ENCODE data around the gene GBX1.

Gene GBX1

DNA sequence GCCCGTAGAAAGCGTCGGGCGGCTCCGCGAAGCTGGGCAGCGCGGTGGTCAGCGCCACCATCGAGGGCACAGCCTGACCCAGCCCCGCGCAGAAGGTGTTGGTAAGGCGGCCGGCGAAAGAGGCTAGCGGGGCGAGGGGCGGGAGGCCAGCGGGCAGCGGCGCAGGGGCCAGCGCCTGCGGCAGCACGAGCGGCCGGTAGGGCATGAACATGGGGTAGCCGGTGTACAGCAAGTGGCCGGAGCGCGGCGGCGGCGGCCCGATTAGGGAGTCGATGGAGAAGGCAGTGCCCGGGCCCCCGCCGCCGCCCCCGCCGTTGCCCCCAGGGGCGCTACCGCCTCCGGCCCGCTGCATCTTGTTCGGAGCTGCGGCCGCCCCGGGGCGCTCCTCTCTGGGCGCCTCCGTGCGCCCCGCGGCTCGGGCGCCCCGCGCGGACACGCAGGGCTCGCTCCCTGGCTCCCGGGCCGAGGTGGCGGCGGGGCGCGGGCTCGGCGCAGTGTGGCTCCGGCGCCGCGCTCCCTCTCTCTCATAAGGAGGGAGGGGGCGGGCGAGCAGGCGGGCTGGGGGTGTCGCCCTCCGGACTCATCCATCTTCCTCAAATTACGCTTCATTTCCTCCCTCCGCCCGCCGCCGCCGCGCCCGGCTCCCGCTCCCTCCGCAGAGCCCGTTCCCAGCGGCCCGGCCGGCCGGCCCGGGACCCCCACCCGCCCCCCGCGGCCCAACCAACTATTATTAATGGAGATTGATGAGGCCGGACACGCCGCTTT lies at the start of gene GBX1:
GBX1 (minus strand) TSS at position 498 of the 765 bp plus-strand sequence; CDS start at position 352, 146 bp downstream.
- DNase-seq (ENCODE audit: low read depth), result peak; percentile 25

DNA sequence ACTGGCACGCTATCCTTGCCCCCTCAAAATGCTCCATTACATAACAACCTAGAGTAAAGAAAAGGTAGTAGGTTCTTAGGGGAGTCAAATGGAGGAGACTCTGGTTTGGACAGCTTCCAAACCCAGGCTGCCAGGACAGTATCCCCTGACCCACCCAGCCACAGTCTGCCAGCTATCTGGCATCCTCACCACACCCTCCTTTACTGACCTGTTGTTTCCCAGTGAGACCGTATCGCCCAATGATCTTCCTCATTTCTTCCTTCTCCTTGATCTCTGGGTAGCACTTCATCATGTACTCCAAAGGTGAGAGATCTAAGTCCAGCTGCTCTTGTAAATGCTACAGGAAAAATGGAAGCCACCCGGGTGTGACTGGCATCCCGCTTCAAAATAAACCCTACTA lies 47.9 kb upstream of the GBX1 start:
- no peak for DNase-seq (ENCODE audit: low read depth)

DNA sequence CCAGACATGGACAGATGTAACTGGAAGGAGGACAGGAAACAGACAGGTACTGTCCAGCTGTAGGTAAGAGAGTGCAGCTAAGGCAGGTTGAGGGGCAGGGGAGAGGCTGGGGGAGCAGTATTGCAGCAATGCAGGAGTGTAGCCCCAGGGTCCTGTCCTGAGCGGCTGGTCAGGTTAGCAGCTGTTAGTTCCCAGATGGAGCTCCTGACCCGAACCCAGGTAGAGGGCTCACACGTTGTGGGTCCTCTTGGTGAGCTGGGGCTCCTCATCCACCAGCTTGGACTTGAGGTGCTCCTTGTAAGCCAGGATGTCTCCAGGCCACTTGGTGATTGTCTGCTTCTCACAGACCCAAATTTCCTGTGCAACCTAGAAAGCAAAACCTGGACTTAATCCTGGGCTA lies 46.3 kb upstream of the GBX1 start:
- DNase-seq (ENCODE audit: low read depth), result no peak

DNA sequence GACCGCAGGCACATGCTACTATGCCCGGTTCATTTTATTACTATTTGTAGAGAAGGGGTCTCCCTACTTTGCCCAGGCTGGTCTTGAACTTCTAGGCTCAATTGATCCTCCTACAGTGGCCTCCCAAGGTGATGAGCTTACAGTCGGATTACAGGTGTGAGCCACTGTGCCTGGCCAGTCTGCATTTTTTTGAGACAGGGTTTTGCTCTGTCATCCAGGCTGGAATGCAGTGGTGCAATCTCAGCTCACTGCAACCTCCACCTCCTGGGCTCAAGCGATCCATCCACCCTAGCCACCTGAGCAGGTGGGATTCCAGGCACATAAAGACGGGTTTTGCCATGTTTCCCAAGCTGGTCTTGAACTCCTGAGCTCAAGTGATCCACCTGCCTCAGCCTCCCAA lies 45.1 kb upstream of the GBX1 start:
- no peak for DNase-seq (ENCODE audit: low read depth)

DNA sequence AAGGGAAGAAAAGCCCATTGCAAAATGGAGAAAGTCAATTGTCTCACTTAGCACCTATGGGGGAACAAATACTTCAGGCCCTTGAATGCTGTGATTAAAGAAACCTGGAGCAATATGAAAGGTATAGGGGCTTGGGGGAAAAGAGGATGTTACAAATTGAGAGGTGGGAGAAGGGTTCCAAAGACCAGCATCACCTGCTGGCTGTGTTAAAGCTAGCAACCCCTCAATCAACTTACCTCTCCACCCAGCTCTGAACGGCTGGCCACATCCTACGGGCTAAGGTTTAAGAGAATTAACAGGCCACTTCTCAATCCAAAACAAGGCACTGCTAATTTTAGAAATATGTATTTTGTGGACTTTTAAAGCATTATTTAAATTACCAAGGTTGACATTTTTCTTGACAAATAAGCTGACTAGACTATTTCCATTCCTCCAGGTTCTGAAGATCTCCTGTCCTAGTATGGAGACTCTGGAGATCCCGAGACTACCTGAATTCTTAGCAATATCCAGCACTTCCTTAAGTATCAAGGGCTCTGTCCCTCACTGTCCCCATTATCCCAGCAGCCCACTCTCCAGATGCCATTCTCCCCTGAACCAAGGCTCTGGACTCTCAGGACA lies 43.8 kb upstream of the GBX1 start:
- no peak for DNase-seq (ENCODE audit: low read depth)

DNA sequence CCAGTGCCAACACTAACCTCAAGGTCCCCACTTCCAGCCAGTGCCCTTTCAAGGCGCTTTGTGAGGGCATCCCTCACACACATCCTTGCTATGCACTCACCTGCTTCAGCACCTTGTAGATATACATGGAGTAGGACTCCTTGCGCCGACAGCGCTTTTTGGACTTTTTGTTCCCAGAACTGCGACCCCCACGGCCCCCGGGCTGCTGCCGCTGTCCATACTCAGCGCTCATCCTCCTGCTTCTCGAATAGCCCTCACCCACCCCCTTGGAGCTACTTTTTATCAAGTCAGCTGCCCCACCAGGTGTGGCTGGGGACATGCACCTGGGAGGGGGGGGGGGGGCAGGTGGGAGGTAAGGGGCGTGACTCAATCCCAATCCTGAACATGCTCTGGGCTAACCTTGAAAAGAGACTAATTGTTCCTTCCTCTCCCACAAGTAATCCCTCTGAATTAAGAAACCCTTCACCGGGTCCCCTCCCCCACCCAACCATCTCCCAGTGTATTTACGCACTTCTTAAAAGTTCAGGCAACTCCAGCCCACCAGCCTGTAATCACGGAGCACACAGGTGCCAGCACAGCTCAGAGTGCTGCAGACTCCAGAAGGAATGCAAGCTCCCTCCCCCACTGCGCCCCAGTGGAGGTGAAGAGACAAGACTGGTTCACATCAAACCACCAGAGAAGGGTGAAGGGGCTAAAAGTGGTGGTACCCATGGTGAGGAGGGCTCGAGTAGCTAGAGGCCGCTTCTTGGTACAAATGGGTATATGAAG lies 42.8 kb upstream of the GBX1 start, which contains the start of gene H2BK1:
H2BK1 (minus strand) TSS at position 402 of the 768 bp plus-strand sequence; CDS start at position 232, 170 bp downstream.
- no peak for DNase-seq (ENCODE audit: low read depth)

DNA sequence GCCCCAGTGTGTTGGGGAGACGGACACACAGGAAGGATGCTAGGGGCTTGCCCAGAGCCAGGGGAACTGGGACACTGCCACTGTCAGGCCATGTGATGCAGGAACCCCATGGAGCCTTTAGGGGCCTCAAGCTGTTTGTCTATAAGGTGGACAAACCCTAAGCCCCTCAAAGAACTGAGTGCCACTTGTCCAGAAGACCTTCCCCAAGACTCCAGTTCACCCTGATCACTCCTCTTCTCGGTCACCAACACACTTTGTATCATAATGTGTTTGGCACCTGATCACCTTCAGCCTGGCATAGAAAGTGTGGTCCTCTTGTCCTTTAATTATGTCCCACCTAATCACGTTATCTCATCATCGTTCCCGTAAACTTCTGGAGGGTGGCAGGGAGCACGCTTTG lies 42.1 kb upstream of the GBX1 start:
- no peak for DNase-seq (ENCODE audit: low read depth)

DNA sequence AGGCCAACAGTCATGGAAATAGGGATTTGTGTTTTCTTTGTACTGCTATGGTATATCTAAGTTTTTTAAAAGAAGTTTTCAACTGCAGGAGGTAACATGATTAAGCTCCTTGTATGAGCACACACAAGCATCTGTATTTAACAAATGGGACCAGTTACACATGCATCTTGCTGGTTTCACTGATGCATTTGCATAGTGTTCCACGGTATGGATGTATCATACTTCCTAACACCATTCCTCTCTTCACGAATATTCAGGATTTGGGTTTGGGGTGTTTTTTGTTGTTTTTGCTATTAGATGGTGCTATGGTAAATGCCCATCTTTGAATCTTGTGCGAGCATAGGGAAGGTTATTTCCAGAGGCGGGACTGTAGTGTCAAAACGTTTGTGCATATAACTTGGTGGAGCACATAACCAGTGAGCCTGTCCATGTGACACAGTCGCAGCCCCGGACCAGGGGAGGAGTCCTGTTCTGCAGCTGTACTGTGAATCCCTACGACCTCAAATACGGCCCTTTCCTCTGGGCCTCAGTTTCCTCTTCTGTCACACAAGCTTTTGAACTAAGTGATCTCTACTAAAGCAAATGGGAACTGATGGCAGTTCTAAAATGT lies 40.9 kb upstream of the GBX1 start:
- DNase-seq (ENCODE audit: low read depth), result no peak

DNA sequence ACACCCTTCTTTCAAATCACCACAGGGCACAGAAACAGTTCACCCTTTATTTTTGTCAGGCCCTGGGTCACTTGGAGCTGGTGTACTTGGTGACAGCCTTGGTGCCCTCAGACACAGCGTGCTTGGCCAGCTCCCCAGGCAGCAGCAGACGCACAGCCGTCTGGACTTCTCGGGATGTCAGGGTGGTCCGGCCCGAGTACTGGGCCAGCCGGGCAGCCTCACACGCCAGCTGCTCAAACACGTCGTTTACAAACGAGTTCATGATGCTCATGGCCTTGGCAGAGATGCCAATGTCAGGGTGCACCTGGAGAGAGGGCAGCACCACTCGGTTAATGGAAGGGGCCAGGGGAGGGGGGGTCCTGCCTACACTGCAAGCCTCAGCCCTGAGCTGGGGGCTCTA lies 40.3 kb upstream of the GBX1 start:
- DNase-seq (ENCODE audit: low read depth), result no peak

DNA sequence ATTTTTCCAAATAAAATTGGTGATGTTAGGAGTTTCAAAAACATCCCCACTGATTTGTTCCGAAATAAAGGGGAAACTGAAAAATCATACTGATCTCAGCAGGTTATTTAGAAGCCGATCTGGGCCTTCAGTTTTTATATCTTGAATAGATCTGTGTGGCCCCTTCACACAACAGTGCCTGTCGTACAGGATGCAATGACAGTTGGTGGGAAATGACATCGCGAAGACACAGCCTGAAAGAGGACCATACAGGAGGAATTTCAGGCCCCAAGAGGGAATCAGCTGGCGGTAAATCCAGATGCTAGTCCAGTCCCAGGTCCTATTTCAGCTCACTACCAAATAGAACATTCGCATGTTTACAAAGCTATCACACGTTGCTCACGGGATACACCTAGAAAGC lies 39.8 kb upstream of the GBX1 start:
- DNase-seq (ENCODE audit: low read depth), result no peak

DNA sequence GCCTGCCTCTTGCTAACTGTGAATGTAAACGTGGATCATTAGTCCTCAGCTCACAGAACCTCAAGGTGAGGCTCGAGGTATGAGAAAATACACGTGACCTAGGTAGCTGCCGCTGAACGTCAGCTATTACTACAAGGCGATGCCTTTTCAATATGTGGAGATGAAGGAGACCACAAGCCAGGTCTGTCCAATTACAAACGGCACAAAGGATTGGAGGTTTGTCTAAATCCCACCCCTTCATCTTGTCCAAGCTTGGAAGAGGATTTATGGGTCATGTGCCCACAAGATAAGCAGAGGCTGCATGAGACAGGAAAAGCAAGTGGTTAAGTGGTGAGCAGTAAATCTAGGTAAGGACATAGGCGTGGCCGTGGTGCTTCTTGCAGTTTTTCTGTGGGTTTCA lies 39.4 kb upstream of the GBX1 start:
- no peak for DNase-seq (ENCODE audit: low read depth)

DNA sequence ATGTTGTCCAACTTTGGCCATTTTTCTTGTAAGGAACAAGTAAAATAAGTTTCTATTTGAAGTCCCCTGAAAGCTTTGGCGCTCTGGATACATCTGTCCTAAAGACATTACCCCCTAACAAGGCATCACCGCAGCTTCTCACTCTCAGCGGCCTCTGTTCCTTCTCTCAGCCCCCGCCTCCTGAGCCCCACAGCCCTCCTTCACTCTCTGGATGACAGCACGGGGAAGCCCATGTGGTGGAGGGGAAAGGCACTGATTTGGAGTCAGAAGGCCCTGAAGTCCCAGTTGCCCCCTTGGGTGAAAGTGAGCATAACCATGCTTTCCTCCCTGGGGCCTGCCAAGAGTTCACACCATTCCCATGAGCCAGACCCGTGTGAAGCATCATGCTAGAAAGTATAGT lies 38.2 kb upstream of the GBX1 start:
- no peak for DNase-seq (ENCODE audit: low read depth)

DNA sequence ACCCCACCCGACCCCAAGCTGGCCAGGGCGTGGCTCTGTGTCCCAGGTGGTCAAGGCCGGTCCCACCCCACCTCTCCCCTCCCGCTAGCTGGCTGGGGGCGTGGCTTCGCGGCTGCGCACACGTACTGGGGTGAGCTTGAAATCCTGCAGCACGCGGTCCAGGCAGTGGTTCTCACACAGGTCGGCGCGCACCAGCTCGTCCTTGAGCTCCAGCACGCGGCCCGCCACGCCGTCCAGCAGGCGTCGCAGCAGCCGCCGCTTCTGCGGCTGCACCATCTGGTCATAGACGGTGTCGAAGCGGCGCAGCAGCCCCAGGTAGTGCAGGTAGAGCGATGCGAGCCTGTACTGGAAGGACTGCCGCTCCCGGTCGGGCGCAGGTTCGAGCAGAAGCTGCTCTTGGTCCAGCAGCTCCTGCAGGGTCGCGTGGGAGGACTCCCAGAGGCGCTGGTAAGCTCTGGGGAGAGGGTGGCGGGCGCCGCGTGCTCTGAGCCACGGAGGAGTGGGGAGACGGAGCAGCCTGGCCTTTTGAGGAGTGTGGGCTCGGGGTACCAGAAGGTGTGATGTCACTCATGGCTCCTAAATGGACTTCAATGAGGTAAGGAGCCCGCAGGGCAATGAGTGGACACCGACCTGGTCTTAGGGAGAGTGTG lies 37.0 kb upstream of the GBX1 start:
- DNase-seq (ENCODE audit: low read depth), result no peak

DNA sequence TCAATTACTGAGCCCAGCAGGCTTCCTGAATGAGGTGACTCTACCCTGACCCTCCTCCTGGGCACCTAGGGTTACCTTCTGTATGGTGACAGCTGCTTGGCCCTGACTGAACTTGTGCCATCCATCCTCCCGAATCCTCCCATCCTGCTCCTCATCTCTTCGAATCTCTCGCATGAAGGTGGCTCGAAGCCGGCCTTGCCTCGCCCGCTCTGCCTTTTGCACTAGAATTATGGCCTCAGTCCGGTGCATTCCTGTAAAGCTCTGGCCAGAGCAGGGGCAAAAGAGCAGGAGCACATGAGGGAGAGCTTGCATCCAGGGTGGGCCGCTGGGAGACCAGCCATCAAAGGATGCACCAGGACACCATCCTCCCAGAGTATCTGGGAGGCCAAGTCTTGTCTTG lies 35.3 kb upstream of the GBX1 start:
- DNase-seq (ENCODE audit: low read depth), result no peak

DNA sequence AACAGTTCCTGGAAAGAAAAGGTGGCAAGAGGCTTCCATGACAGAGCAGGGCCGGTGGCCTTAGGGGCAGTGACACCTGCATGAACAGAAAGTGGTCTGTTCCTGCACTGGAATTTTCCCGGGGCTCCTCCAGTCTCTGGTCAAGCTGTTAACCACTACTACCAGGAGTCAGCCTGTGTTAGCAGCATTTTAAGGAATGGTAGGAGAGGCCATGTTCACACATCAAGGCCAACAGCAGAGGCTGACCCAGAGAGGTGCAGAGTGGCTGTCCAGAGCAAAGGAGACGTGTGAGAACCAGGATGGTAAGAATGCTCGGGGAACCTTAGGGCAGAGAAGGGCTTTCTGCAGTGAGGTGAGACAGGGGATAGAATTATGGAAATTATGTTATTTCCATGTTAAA lies 34.3 kb upstream of the GBX1 start:
- no peak for DNase-seq (ENCODE audit: low read depth)

DNA sequence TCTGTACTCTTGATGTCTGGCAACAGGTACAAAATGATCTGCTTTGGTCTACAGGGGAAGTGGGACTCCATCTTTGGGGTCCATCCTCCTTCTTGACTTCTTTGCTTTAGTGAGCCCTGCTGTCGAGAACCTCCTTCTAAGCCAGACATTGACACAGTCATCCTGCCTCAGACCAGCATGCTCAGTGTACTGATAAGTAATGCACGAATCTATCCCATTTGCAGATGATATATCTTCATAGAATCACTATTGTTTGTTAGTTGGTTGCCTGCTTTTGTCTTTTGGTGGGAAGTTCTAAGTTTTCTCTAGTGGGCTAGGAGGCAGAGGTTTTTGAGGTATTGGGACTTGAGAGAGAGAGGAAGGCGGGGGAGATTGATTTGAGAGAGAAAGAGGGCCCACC lies 33.9 kb upstream of the GBX1 start:
- DNase-seq (ENCODE audit: low read depth), result no peak

DNA sequence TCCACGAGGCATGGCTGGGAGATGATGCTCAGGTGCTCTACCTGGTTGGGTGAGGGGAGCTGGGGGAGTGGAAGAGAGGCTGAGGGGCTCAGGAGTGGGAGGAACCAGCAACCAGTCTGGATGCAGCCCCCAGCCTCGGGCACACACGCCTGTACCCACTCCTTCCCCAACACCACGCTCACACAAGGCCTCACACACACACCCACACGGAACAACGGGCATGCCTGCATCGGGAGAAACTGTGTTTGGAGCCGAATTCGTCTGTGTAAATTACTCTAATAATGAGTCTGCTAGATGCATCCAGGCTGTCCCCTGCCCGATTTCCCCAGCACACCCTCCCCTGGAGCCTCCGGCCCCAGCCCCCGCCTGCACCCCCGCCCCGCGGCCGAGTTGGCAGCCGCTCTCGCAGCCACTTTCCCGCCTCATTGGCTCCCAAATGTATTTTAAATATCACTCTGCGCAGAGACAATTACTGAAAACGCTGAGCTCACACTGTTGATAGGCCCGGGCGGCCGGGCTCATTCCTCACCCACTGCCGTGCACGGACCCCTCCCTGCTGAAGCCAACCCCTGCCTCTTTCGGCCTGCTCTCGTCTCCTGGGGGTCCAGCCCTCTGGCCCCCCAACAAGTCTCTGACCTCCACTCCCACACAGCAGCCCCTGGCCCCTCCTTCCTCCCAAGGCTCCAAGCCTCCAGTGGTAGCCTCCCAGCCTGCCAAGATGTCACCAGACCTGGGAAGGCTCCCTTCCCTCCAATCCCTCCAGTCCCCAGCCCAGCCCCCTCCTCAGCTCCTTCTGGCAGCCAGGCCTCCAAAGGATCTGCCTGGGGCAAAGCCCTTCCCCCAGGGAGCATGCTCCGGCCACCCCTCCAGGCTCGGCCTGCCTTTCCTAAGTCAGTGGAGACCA lies 31.7 kb upstream of the GBX1 start:
- no peak for DNase-seq (ENCODE audit: low read depth)

DNA sequence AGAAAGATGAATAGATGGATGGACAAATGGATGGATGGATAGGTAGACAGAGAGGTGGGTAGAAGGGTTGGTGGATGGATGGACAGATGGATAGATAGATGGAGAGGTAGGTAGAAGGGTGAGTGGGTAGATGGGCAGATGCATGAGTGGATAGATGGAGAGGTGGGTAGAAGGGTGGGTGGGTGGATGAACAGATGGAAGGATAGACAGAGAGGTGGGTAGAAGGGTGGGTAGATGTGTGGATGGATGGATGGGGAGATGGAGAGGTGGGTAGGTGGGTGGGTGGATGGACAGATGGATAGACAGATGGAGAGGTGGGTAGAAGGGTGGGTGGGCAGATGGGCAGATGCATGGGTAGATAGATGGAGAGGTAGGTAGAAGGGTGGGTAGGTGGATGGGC lies 30.4 kb upstream of the GBX1 start:
- DNase-seq (ENCODE audit: low read depth), result no peak

DNA sequence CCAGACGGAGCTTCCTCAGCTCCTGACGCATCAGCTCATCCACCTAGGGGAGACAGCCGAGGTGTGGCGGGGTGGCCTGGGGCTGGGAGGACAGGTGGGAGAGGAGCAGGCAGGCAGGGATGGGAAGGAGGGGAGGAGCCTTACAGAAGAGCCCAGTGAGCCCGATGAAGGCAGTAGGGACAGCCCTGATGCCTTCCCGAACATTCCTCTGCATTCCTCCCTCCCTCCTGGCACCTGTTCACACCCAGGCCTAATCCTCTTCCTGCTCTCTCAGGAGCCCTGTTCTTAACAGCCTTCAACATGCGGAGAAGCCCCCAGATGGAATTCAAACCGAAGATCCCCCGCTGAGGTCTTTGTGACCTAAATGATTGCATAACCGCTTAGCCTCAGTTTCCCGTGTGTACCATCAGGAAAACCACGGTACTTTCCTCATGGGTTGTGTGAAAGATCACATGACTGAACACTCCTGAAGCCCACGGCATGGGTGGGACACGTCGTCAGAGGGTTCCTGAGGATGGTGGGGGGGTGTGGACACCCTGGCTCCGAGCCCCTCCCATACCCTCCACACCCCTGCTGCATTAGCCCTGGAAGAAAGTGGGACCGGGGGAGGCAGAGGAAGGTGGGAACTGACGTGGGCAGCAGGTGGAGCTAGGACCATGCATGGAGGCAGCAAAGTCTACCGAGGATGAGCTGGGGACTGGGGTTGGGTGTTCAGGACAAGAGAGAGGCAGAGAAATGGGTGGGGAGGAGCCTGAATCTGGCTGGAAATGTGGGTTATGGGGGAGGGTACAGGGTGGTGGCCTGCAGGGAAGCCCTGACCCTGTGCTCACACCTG lies 28.3 kb upstream of the GBX1 start:
- DNase-seq (ENCODE audit: low read depth), result no peak

DNA sequence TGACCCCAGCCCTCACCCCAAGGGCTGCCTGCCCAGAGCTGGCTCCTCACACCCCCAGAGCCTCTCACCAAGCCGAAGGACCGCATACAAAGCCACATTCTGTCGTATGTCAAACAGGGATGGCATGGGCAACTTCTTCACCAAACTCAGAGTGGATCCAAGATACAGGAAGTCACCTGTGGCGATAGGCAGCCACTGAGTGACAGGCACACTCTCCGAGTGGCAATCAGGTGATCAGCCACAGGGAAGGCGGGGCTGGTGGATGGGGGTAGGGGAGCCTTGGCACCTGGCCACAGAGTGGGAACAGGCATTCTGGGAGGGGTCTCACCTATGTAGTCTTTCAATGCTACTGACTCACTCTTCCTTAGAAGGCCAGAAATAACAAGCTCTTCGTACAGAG lies 26.7 kb upstream of the GBX1 start:
- DNase-seq (ENCODE audit: low read depth), result no peak

All from ELR (cell line).